Keratinocyte (primary cell): ENCODE results near the gene MYO16. TPM values are rescaled to one million over a fixed set of nuclear protein-coding genes. Genes with fewer than 3 reads are reported as not detected.

Experiments used
- DNase-seq: peaks from one replicate; pipeline ENCODE4 v3.0.0-alpha.2; 2011; ENCODE audit warnings: low read depth, missing footprints, low spot score
- FAIRE-seq: peaks from 2 replicates; lab custom pipeline; 2011; peaks lifted over from hg19 to GRCh38; lab: Jason Lieb, UNC
- H2AFZ ChIP-seq: 2 replicates; pipeline ENCODE4 v1.6.0; 2012; ENCODE audit warnings: low read length, control low read depth, inconsistent platforms; ENCODE audit not compliant: control insufficient read depth
- H3K27ac ChIP-seq: 2 replicates; pipeline ENCODE4 v1.5.1; 2011; ENCODE audit warnings: low read length; ENCODE audit not compliant: control insufficient read depth, insufficient read depth
- H3K27me3 ChIP-seq: 3 replicates; pipeline ENCODE4 v1.6.0; 2011; ENCODE audit warnings: low read length; ENCODE audit not compliant: control insufficient read depth, insufficient read depth; ENCODE audit errors: extremely low read depth
- H3K36me3 ChIP-seq, 2 experiments: 2 replicates in 1 of 2; 3 replicates in 1 of 2; pipeline ENCODE4 v1.5.1; 2011; ENCODE audit warnings: low read length in 2 of 2, mild to moderate bottlenecking in 1 of 2; ENCODE audit not compliant: control insufficient read depth in 2 of 2, insufficient read depth in 2 of 2; ENCODE audit errors: extremely low read depth in 1 of 2
- H3K4me1 ChIP-seq: 3 replicates; pipeline ENCODE4 v1.5.1; 2011; ENCODE audit warnings: low read length; ENCODE audit not compliant: control insufficient read depth, insufficient read depth; ENCODE audit errors: extremely low read depth
- H3K4me2 ChIP-seq: 3 replicates; pipeline ENCODE4 v1.6.0; 2011; ENCODE audit warnings: low read depth, low read length; ENCODE audit not compliant: control insufficient read depth, insufficient read depth; ENCODE audit errors: extremely low read depth
- H3K4me3 ChIP-seq, 3 experiments: fragments of 200-600 bp in 1 of 3; sonication (generic) in 1 of 3; 2 replicates in 2 of 3; 3 replicates in 1 of 3; pipeline ENCODE4 v1.5.1; 2011 to 2016; ENCODE audit warnings: low read length in 3 of 3, mild to moderate bottlenecking in 3 of 3, control low read depth in 2 of 3, inconsistent platforms in 1 of 3, low read depth in 1 of 3, mixed read lengths in 1 of 3, mixed run types in 1 of 3, moderate library complexity in 1 of 3; ENCODE audit not compliant: control insufficient read depth in 2 of 3, insufficient read depth in 2 of 3; ENCODE audit errors: extremely low read depth in 1 of 3
- H3K79me2 ChIP-seq: 2 replicates; pipeline ENCODE4 v1.6.0; 2012; ENCODE audit warnings: low read length; ENCODE audit not compliant: control insufficient read depth, insufficient read depth
- H3K9ac ChIP-seq: 3 replicates; pipeline ENCODE4 v1.6.0; 2011; ENCODE audit warnings: low read length; ENCODE audit not compliant: control insufficient read depth, insufficient read depth; ENCODE audit errors: extremely low read depth
- H3K9me1 ChIP-seq: 3 replicates; pipeline ENCODE4 v1.6.0; 2011; ENCODE audit warnings: low read length; ENCODE audit not compliant: control insufficient read depth, insufficient read depth; ENCODE audit errors: extremely low read depth
- H3K9me3 ChIP-seq: 2 replicates; pipeline ENCODE4 v1.5.1; 2012; ENCODE audit warnings: low read depth, low read length; ENCODE audit not compliant: control insufficient read depth
- H4K20me1 ChIP-seq: 3 replicates; pipeline ENCODE4 v1.6.0; 2011; ENCODE audit warnings: low read length; ENCODE audit not compliant: control insufficient read depth, insufficient read depth; ENCODE audit errors: extremely low read depth
- EZH2 ChIP-seq: IDR thresholded peaks from one replicate; pipeline ENCODE4 v1.6.1; 2012; ENCODE audit warnings: inconsistent platforms, mild to moderate bottlenecking, low read length, moderate library complexity
- dilution Hi-C: fragments of 300-500 bp; cut with MboI; formaldehyde crosslinking; loops from one replicate; pipeline ENCODE4 v1.7.0; 2020; ENCODE audit warnings: low sequenced_read_pairs; ENCODE audit not compliant: extremely low pct_ligation_motif_present
- polyA plus RNA-seq, 5 experiments: library from polyadenylated mRNA; depleted of rRNA in 3 of 5; stranded (reverse) in 3 of 5; stranded (forward) in 1 of 5; unstranded in 1 of 5; fragments of >200 nt; gene quantifications; 1 replicate in 1 of 5; 2 replicates in 3 of 5; 3 replicates in 1 of 5; pipeline versions ENCODE4 v1.2.1 to v1.2.3, GENCODE V29; 2011 to 2012; ENCODE audit warnings: missing spikeins in 2 of 5, low read depth in 1 of 5, low replicate concordance in 1 of 5
- TF ChIP-seq, protein P1 (sequence below), 3 experiments: IDR thresholded peaks in 1 of 3; conservative IDR thresholded peaks in 1 of 3; optimal IDR thresholded peaks in 1 of 3; 2 replicates in 2 of 3; 3 replicates in 1 of 3; pipeline versions ENCODE3 to v1.5.1; 2011; ENCODE audit warnings: low read length in 3 of 3, mild to moderate bottlenecking in 3 of 3, moderate library complexity in 2 of 3, control low read depth in 1 of 3, inconsistent platforms in 1 of 3; ENCODE audit not compliant: insufficient read depth in 2 of 3; ENCODE audit errors: extremely low read depth in 1 of 3

MYO16 gene
- polyA plus RNA-seq, 1 donor (not counting 4 experiments of a cell fraction or from before 2014, with no cell fraction given) = 0.08 TPM

DNA sequence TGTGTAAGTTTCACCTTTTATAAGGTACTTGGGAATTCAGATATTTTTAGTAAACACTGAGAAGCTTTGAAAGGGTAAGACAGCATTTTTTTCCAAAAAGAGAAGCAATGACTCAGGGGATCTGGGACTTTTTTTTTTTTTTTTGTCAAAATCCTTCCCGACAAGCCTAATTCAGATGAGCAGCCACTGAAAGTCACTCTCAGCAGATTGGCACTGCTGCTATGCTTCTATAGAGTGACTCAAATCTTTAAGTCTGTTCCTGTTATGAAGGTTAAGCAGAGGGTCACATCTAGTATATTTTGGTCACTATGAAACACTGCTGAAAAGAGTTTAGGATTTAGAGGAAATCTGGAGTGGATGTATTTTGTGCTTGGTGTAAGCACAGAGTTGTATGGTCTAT, 571.1 kb downstream of the MYO16 start:
- no peak overlapping the region for H3K9ac ChIP-seq
- H2AFZ ChIP-seq = no peak overlapping the region
- no peaks in the 10 kb centered on the region for H3K9me1 ChIP-seq
- peaks cover 29% of the 10 kb centered on the region for H3K4me1 ChIP-seq
- TF ChIP-seq, protein P1, sequence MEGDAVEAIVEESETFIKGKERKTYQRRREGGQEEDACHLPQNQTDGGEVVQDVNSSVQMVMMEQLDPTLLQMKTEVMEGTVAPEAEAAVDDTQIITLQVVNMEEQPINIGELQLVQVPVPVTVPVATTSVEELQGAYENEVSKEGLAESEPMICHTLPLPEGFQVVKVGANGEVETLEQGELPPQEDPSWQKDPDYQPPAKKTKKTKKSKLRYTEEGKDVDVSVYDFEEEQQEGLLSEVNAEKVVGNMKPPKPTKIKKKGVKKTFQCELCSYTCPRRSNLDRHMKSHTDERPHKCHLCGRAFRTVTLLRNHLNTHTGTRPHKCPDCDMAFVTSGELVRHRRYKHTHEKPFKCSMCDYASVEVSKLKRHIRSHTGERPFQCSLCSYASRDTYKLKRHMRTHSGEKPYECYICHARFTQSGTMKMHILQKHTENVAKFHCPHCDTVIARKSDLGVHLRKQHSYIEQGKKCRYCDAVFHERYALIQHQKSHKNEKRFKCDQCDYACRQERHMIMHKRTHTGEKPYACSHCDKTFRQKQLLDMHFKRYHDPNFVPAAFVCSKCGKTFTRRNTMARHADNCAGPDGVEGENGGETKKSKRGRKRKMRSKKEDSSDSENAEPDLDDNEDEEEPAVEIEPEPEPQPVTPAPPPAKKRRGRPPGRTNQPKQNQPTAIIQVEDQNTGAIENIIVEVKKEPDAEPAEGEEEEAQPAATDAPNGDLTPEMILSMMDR (optimal IDR thresholded peaks at IDR 0.05 in 1 of 3, IDR thresholded peaks at IDR 0.05 in 1 of 3, conservative IDR thresholded peaks at IDR 0.05 in 1 of 3; ENCODE audit: extremely low read depth in 1 of 3, insufficient read depth in 2 of 3, low read length in 3 of 3) = no peak
- no peak for TF ChIP-seq EZH2
- dilution Hi-C loops = no loop called here
- no peak overlapping the region for H3K4me3 ChIP-seq
- no peaks in the 10 kb centered on the region for H3K9me3 ChIP-seq
- no peaks in the 10 kb centered on the region for H4K20me1 ChIP-seq
- no peaks in the 10 kb centered on the region for H3K79me2 ChIP-seq
- no peaks in the 10 kb centered on the region for H3K27me3 ChIP-seq
- H3K36me3 ChIP-seq = no peaks in the 10 kb centered on the region
- no peak overlapping the region for H3K27ac ChIP-seq
- no peak overlapping the region for H3K4me2 ChIP-seq
- FAIRE-seq = no peak
- DNase-seq = no peak

GRCh38 chr13:109203587-109203986, 574.2 kb downstream of the MYO16 start:
- H3K9ac ChIP-seq = no peak overlapping the region
- dilution Hi-C loops = no loop called here
- no peak overlapping the region for H3K27ac ChIP-seq
- no peaks in the 10 kb centered on the region for H4K20me1 ChIP-seq
- no peak overlapping the region for H3K4me3 ChIP-seq
- no peaks in the 10 kb centered on the region for H3K9me1 ChIP-seq
- H3K9me3 ChIP-seq = no peaks in the 10 kb centered on the region
- H3K27me3 ChIP-seq = no peaks in the 10 kb centered on the region
- H3K36me3 ChIP-seq = no peaks in the 10 kb centered on the region
- FAIRE-seq (peak; percentile 53), DNase-seq (no peak)
- no peak overlapping the region for H3K4me2 ChIP-seq
- peaks cover 21% of the 10 kb centered on the region for H3K4me1 ChIP-seq
- TF ChIP-seq EZH2 = no peak
- TF ChIP-seq, protein P1 (optimal IDR thresholded peaks at IDR 0.05 in 1 of 3, IDR thresholded peaks at IDR 0.05 in 1 of 3, conservative IDR thresholded peaks at IDR 0.05 in 1 of 3; ENCODE audit: extremely low read depth in 1 of 3, insufficient read depth in 2 of 3, low read length in 3 of 3) = no peak
- H2AFZ ChIP-seq = no peak overlapping the region
- H3K79me2 ChIP-seq = no peaks in the 10 kb centered on the region
